Occipital lobe (tissue), 1 donor: ENCODE results near the gene FBXO21. TPM values are rescaled to one million over a fixed set of nuclear protein-coding genes. Genes with fewer than 3 reads are reported as not detected.

ENCODE experiments used
- total RNA-seq: library from RNA; depleted of rRNA; stranded (reverse); fragments of >200 nt; gene quantifications from one replicate; pipeline ENCODE4 v1.2.3, GENCODE V29; 2014

FBXO21 gene
- total RNA-seq, 1 donor from 2014 or later: 131 TPM

Other genes with a start within 250 kb of the FBXO21 start
- gene TESC, start 91.1 kb downstream of the FBXO21 start, total RNA-seq: 4.1 TPM
- gene NOS1, start 171.2 kb upstream of the FBXO21 start, total RNA-seq: 1.2 TPM